ENCODE measurements around the gene LMOD2.

DNA sequence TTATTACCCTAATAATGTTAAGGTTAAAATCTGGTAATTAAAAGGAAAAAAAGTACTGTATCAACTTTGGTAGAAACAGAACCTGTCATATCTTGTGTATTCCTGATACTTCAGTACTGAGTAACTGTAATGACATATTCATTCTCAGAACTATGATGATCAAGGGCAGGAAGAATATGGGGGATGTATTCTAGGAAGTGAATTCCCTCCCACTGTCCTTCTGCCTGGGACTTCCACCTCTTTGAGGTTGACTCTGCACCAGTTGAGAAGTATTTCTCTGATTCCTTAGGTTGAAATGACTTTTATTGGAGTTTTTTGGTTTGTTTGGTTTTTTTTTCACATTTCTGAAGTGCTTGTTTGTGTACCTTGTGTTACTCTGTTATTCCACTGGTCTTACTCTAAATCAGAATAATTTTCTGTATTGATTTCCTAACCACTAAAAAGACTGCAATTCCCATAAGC is 56.2 kb downstream of the LMOD2 start:
- TF ChIP-seq POLR2A (IDR thresholded peaks at IDR 0.05; ENCODE audit: low read depth, low read length) (no peak), POLR2AphosphoS5 (IDR thresholded peaks at IDR 0.05; ENCODE audit: low read depth, low read length) (no peak)

Data from GM12892 (cell line).